ENCODE results near the gene MAP7D3.

The MAP7D3 gene

DNA sequence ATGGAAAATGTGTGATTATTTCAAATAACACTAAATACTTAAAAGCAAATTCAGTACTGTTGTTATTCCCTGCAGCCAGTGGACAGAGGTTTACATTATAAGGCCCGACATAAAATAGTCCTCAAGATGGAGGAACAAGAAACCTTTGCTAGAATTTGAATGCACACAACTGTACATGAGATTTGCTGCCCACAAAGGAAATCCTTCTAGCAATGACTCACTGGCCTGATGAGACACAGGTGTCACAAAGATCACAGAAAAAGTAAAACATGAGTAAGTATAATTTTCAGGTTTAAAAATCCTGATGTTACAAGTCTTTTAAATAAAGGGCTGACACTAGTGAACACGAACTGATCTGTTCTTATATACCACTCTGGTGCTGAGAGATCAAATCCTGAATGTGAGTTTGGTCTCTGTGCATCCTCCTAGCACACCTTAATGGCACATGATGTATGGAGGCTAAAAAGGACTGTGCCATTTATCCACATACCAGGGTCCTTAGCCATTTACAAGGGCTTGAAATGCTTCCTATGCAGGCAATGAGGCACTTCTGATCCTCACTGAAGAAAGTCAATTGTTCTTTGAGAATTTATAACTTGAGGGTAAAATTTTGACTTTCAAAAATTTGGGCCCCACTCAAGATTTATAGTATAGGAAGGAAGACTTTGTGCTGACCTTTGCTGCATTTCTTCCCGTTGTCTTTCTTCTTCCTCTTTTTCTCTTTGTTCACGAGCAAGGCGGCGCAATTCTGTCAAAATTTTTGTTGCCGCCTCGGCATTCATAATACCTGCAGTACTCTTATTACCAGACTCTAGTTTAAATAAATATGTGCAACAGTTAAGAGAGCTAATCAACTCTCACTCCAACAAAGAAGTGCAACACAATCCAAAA is 23.0 kb downstream of the MAP7D3 start (continued):
- TF ChIP-seq ZNF433 (tag by site-specific recombination; IDR thresholded peaks at IDR 0.05; ENCODE audit: low read depth) (no peak), ZSCAN23 (tag by site-specific recombination; IDR thresholded peaks at IDR 0.05) (no peak), ZNF660 (tag by site-specific recombination; IDR thresholded peaks at IDR 0.05) (no peak)

- no peaks in the 10 kb centered on the region for H3K4me1 ChIP-seq (ENCODE audit: control insufficient read depth, insufficient read depth, low read length)
- ChIA-PET POLR2A (no interaction called here), CTCF (no interaction called here)
- peaks cover 33 to 65% of the 10 kb centered on the region in 2 experiments for H3K36me3 ChIP-seq (ENCODE audit: control insufficient read depth in 2 of 2, insufficient read depth in 1 of 2, low read length in 2 of 2)
- H3K4me3 ChIP-seq (ENCODE audit: low read depth, low read length), result no peak overlapping the region
- no peak for TF ChIP-seq ZNF555 (tag by site-specific recombination; conservative IDR thresholded peaks at IDR 0.05)
- no peak for TF ChIP-seq RBAK (tag by site-specific recombination; IDR thresholded peaks at IDR 0.05)
- no peak for TF ChIP-seq ZNF174 (tag by site-specific recombination; IDR thresholded peaks at IDR 0.05)
- no peak for TF ChIP-seq ZNF112 (tag by site-specific recombination; IDR thresholded peaks at IDR 0.05)
- no peak for TF ChIP-seq ZNF433 (tag by site-specific recombination; IDR thresholded peaks at IDR 0.05; ENCODE audit: low read depth)
- TF ChIP-seq YY1 (tag by site-specific recombination; IDR thresholded peaks at IDR 0.05), result no peak
- TF ChIP-seq PRDM2 (tag by site-specific recombination; IDR thresholded peaks at IDR 0.05; ENCODE audit: borderline replicate concordance), result no peak
- no peak for TF ChIP-seq GLIS1 (tag by site-specific recombination; IDR thresholded peaks at IDR 0.05)
- no peak for TF ChIP-seq ZNF280D (tag by site-specific recombination; IDR thresholded peaks at IDR 0.05)
- no peak for TF ChIP-seq MEIS1 (CRISPR knock-in tag; IDR thresholded peaks at IDR 0.05; ENCODE audit: borderline replicate concordance)
- no peak overlapping the region for H3K27ac ChIP-seq (ENCODE audit: extremely low read depth, low read depth, low read length)
- no peaks in the 10 kb centered on the region for H3K9me3 ChIP-seq (ENCODE audit: control insufficient read depth, insufficient read depth, low read depth, low read length)
These were observed 24.1 kb downstream of the MAP7D3 start for GRCh38 chrX:136227074-136227473.

GRCh38 chrX:136221851-136222513 is 29.2 kb downstream of the MAP7D3 start:
- TF ChIP-seq ZNF394 (tag by site-specific recombination; IDR thresholded peaks at IDR 0.05; ENCODE audit: borderline replicate concordance) (no peak), ZNF768 (tag by site-specific recombination; IDR thresholded peaks at IDR 0.05) (peak; percentile 59; the same call in 1 of the 2 replicates)
- no peak overlapping the region for H3K4me3 ChIP-seq (ENCODE audit: low read depth, low read length)
- H3K9me3 ChIP-seq (ENCODE audit: control insufficient read depth, insufficient read depth, low read depth, low read length), result no peaks in the 10 kb centered on the region
- H3K27ac ChIP-seq (ENCODE audit: extremely low read depth, low read depth, low read length), result no peak overlapping the region
- ChIA-PET CTCF (interaction anchor here (0.6 to 2.2 kb wide), 5 partner anchors 9 to 330 kb away, joined by 3 to 8 read pairs (median 5); no protein-coding TSS in a partner anchor), POLR2A (no interaction called here)
- H3K4me1 ChIP-seq (ENCODE audit: control insufficient read depth, insufficient read depth, low read length), result no peaks in the 10 kb centered on the region
- H3K36me3 ChIP-seq (ENCODE audit: control insufficient read depth in 2 of 2, insufficient read depth in 1 of 2, low read length in 2 of 2), result peaks cover 25 to 70% of the 10 kb centered on the region in 2 experiments

All from HEK293 (cell line).